Breast epithelium (tissue), 4 donors: ENCODE results near the gene ATP9B. TPM values are rescaled to one million over a fixed set of nuclear protein-coding genes. Genes with fewer than 3 reads are reported as not detected.

Experiments
- DNase-seq, 2 donors: peaks; one replicate each; pipeline ENCODE4 v3.0.0-alpha.2; 2019; ENCODE audit warnings: low spot score in 2 of 2
- H3K27ac ChIP-seq, 2 donors: fragments of 200-600 bp; sonication (generic) in 1 of 2; one replicate each; pipeline ENCODE4 v1.5.1; 2016 to 2019; ENCODE audit warnings: mild to moderate bottlenecking in 1 of 2
- H3K27me3 ChIP-seq, 2 donors: fragments of 200-600 bp; sonication (generic) in 1 of 2; one replicate each; pipeline versions ENCODE4 v1.5.1 to v1.6.0; 2017 to 2019; ENCODE audit warnings: control low read depth in 1 of 2, mild to moderate bottlenecking in 1 of 2
- H3K36me3 ChIP-seq: fragments of 200-600 bp; one replicate; pipeline ENCODE4 v1.5.1; 2019
- H3K4me1 ChIP-seq, 2 donors: fragments of 200-600 bp; sonication (generic); one replicate each; pipeline ENCODE4 v1.5.1; 2016 to 2019; ENCODE audit warnings: control low read depth in 1 of 2
- H3K4me3 ChIP-seq, 3 donors: fragments of 200-600 bp; sonication (generic); 1 replicate in 2 of 3; 2 replicates in 1 of 3; pipeline ENCODE4 v1.5.1; 2016 to 2019; ENCODE audit warnings: mild to moderate bottlenecking in 3 of 3, moderate library complexity in 2 of 3
- H3K9me3 ChIP-seq, 2 donors: fragments of 200-600 bp; sonication (generic) in 1 of 2; one replicate each; pipeline ENCODE4 v1.5.1; 2016 to 2019; ENCODE audit warnings: control low read depth in 1 of 2
- CTCF ChIP-seq, 3 donors: fragments of 450-650 bp; IDR thresholded peaks; one replicate each; pipeline ENCODE4 v1.5.1; 2016 to 2017; ENCODE audit warnings: antibody characterized with exemption in 3 of 3, mild to moderate bottlenecking in 3 of 3, moderate library complexity in 3 of 3
- POLR2A ChIP-seq: fragments of 450-650 bp; IDR thresholded peaks from one replicate; pipeline ENCODE4 v1.6.1; 2016; ENCODE audit warnings: antibody characterized with exemption, mild to moderate bottlenecking, moderate library complexity
- POLR2AphosphoS5 ChIP-seq, 3 donors: sonication (generic); formaldehyde crosslinking; IDR thresholded peaks; one replicate each; pipeline ENCODE4 v1.6.1; 2017; ENCODE audit warnings: antibody characterized with exemption in 3 of 3
- intact Hi-C: fragments of 100-400 bp; cut with DNase I; formaldehyde crosslinking; loops from one replicate; pipeline ENCODE4 v1.15.1; 2023; ENCODE audit warnings: low total_unique reads
- total RNA-seq, 3 donors: library from RNA; depleted of rRNA; stranded (reverse); fragments of >200 nt; gene quantifications; one replicate each; pipeline ENCODE4 v1.1.0, GENCODE V29; 2016

Gene ATP9B
- total RNA-seq, 3 donors from 2014 or later = 42.1 to 55.9 (median 54.4) TPM

GRCh38 chr18:79400591-79401381 lies 331.6 kb downstream of the ATP9B start:
- no peaks in the 10 kb centered on the region for H3K9me3 ChIP-seq
- no peaks in the 10 kb centered on the region for H3K36me3 ChIP-seq
- intact Hi-C loops = loop anchor here (10.0 kb wide), 2 partner anchors 74 to 124 kb away; no protein-coding TSS in a partner anchor
- H3K4me3 ChIP-seq = peak overlapping the region; percentile 82 to 86 (median 84)
- no peaks in the 10 kb centered on the region for H3K27me3 ChIP-seq
- H3K27ac ChIP-seq = peak overlapping the region; percentile 81 to 84
- TF ChIP-seq POLR2AphosphoS5 (IDR thresholded peaks at IDR 0.05) = no peak
- TF ChIP-seq CTCF (IDR thresholded peaks at IDR 0.05) = no peak
- TF ChIP-seq POLR2A = no peak
- peaks cover 0 to 4% of the 10 kb centered on the region in 2 donors for H3K4me1 ChIP-seq
- DNase-seq = no peak

- TF ChIP-seq POLR2A (no peak), CTCF (IDR thresholded peaks at IDR 0.05) (no peak), POLR2AphosphoS5 (IDR thresholded peaks at IDR 0.05) (no peak)
- Histone ChIP-seq H3K9me3 (no peaks in the 10 kb centered on the region), H3K4me3 (peak overlapping the region in 1 of 3 donors; percentile 86), H3K4me1 (no peaks in the 10 kb centered on the region), H3K27me3 (no peaks in the 10 kb centered on the region), H3K27ac (peak overlapping the region; percentile 40 to 84), H3K36me3 (no peaks in the 10 kb centered on the region)
- no peak for DNase-seq
- intact Hi-C loops = loop anchor here (10.0 kb wide), 2 partner anchors 73 to 123 kb away; no protein-coding TSS in a partner anchor
Observed at GRCh38 chr18:79401494-79402208, 332.5 kb downstream of the ATP9B start.

GRCh38 chr18:79402209-79402576 lies 333.0 kb downstream of the ATP9B start:
- Histone ChIP-seq H3K9me3 (no peaks in the 10 kb centered on the region), H3K4me1 (no peaks in the 10 kb centered on the region), H3K36me3 (no peaks in the 10 kb centered on the region), H3K27me3 (no peaks in the 10 kb centered on the region), H3K4me3 (peak overlapping the region in 1 of 3 donors; percentile 3), H3K27ac (peak overlapping the region in 1 of 2 donors; percentile 84)
- no peak for DNase-seq
- TF ChIP-seq POLR2AphosphoS5 (IDR thresholded peaks at IDR 0.05) = no peak
- TF ChIP-seq POLR2A = no peak
- TF ChIP-seq CTCF (IDR thresholded peaks at IDR 0.05) = no peak
- intact Hi-C loops = loop anchor here (10.0 kb wide), 2 partner anchors 73 to 123 kb away; no protein-coding TSS in a partner anchor

GRCh38 chr18:79402977-79403722 lies 334.0 kb downstream of the ATP9B start:
- intact Hi-C loops = loop anchor here (10.0 kb wide), 2 partner anchors 72 to 122 kb away; no protein-coding TSS in a partner anchor
- Histone ChIP-seq H3K27me3 (no peaks in the 10 kb centered on the region), H3K4me1 (no peaks in the 10 kb centered on the region), H3K9me3 (no peaks in the 10 kb centered on the region), H3K4me3 (peak overlapping the region; percentile 1 to 56 (median 18)), H3K36me3 (no peaks in the 10 kb centered on the region), H3K27ac (peak overlapping the region; percentile 43 to 68)
- DNase-seq = peak; percentile 63 to 78
- TF ChIP-seq CTCF (IDR thresholded peaks at IDR 0.05) (no peak), POLR2A (no peak), POLR2AphosphoS5 (IDR thresholded peaks at IDR 0.05) (no peak)
